ENCODE measurements around the gene RAB11FIP3.

DNA sequence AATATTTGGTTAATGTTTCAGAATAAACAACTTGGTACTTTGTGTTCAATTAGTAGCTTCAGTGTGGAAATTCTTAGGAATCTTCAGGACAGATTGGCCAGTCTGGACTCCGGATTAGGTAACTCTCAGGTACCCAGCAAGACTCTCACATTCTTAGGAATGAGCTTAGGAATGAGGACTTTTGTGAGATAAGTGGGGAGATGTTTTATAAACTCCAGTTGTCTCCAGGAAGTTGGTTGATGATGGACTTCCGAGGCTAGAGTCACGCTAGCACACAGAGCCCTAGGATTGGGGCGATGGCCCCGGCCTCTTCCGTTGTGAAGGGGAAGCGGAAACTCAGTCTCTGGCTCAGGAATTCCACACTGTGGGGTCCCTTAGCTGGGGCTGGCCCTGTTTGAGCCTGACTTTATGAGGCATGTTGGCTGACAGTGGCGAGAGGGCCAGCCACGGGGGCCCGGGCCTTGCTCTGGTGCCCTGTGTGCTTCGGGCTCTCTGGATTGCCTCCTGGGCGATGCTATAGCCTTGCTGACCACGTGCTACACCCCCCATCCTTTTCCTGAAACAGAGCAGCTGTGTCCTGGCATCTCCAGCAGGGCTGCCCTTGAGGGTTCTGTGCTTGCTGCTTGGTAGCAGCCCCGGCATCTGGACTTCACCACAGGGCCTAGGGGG is 32.4 kb downstream of the RAB11FIP3 start:
- TF ChIP-seq, protein P1, sequence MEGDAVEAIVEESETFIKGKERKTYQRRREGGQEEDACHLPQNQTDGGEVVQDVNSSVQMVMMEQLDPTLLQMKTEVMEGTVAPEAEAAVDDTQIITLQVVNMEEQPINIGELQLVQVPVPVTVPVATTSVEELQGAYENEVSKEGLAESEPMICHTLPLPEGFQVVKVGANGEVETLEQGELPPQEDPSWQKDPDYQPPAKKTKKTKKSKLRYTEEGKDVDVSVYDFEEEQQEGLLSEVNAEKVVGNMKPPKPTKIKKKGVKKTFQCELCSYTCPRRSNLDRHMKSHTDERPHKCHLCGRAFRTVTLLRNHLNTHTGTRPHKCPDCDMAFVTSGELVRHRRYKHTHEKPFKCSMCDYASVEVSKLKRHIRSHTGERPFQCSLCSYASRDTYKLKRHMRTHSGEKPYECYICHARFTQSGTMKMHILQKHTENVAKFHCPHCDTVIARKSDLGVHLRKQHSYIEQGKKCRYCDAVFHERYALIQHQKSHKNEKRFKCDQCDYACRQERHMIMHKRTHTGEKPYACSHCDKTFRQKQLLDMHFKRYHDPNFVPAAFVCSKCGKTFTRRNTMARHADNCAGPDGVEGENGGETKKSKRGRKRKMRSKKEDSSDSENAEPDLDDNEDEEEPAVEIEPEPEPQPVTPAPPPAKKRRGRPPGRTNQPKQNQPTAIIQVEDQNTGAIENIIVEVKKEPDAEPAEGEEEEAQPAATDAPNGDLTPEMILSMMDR (IDR thresholded peaks at IDR 0.05) = no peak
- TF ChIP-seq POLR2A (IDR thresholded peaks at IDR 0.05) = no peak

All from heart left ventricle (tissue), 13 donors.